Liver (tissue), 9 donors: ENCODE measurements around the gene GNRH2. TPM values are rescaled to one million over a fixed set of nuclear protein-coding genes. Genes with fewer than 3 reads are reported as not detected.

ENCODE experiments used
- DNase-seq: peaks from one replicate; pipeline ENCODE4 v3.0.0-alpha.2; 2017; ENCODE audit warnings: low spot score
- H3K27ac ChIP-seq, 2 donors: one replicate each; pipeline ENCODE4 v1.7.0; 2013; ENCODE audit warnings: inconsistent platforms in 2 of 2, low read length in 2 of 2, control low read depth in 1 of 2, low read depth in 1 of 2, mild to moderate bottlenecking in 1 of 2
- H3K27me3 ChIP-seq, 4 donors: one replicate each; pipeline versions ENCODE4 v1.6.1 to v1.7.0; 2013; ENCODE audit warnings: low read length in 3 of 4, inconsistent platforms in 1 of 4, mild to moderate bottlenecking in 1 of 4, moderate library complexity in 1 of 4; ENCODE audit not compliant: control insufficient read depth in 4 of 4, insufficient read depth in 4 of 4
- H3K36me3 ChIP-seq, 4 donors: one replicate each; pipeline versions ENCODE4 v1.6.1 to v1.7.0; 2013; ENCODE audit warnings: low read length in 3 of 4, mild to moderate bottlenecking in 3 of 4, low read depth in 1 of 4, moderate library complexity in 1 of 4; ENCODE audit not compliant: control insufficient read depth in 4 of 4, insufficient read depth in 3 of 4
- H3K4me1 ChIP-seq, 4 donors: one replicate each; pipeline versions ENCODE4 v1.6.1 to v1.7.0; 2013; ENCODE audit warnings: low read length in 3 of 4, mild to moderate bottlenecking in 3 of 4, moderate library complexity in 1 of 4; ENCODE audit not compliant: control insufficient read depth in 4 of 4, insufficient read depth in 4 of 4
- H3K4me3 ChIP-seq, 3 donors: one replicate each; pipeline versions ENCODE4 v1.6.1 to v1.7.0; 2013; ENCODE audit warnings: low read length in 3 of 3, control low read depth in 1 of 3, low read depth in 1 of 3, mild to moderate bottlenecking in 1 of 3
- H3K9ac ChIP-seq, 2 donors: one replicate each; pipeline ENCODE4 v1.7.0; 2013; ENCODE audit warnings: low read length in 2 of 2, mild to moderate bottlenecking in 2 of 2, moderate library complexity in 2 of 2, control low read depth in 1 of 2, low read depth in 1 of 2
- H3K9me3 ChIP-seq, 4 donors: one replicate each; pipeline versions ENCODE4 v1.6.1 to v1.7.0; 2013; ENCODE audit warnings: low read length in 3 of 4; ENCODE audit not compliant: control insufficient read depth in 4 of 4
- ATF3 ChIP-seq: IDR thresholded peaks from 2 replicates; pipeline ENCODE4 v1.6.1; 2016; ENCODE audit warnings: antibody characterized with exemption
- CTCF ChIP-seq: fragments of 150-350 bp; IDR thresholded peaks from 2 replicates; pipeline ENCODE4 v1.5.1; 2017; ENCODE audit warnings: improper control_type of control experiment, low read depth, low read length; ENCODE audit not compliant: missing input control
- EGR1 ChIP-seq, 2 donors: IDR thresholded peaks; 2 replicates each; pipeline ENCODE4 v1.6.1; 2016 to 2018; ENCODE audit warnings: antibody characterized with exemption in 2 of 2, low read depth in 2 of 2
- FOXA1 ChIP-seq: IDR thresholded peaks from 2 replicates; pipeline ENCODE4 v1.6.1; 2016; ENCODE audit warnings: antibody characterized with exemption
- FOXA2 ChIP-seq: IDR thresholded peaks from 2 replicates; pipeline ENCODE4 v1.6.1; 2016; ENCODE audit warnings: antibody characterized with exemption
- GABPA ChIP-seq, 2 donors: IDR thresholded peaks in 1 of 2; conservative IDR thresholded peaks in 1 of 2; 2 replicates each; pipeline ENCODE4 v1.6.1; 2016; ENCODE audit warnings: antibody characterized with exemption in 2 of 2, mild to moderate bottlenecking in 1 of 2, moderate library complexity in 1 of 2
- HNF4A ChIP-seq, 2 donors: conservative IDR thresholded peaks; 2 replicates each; pipeline ENCODE4 v1.6.1; 2016; ENCODE audit warnings: antibody characterized with exemption in 2 of 2, mild to moderate bottlenecking in 2 of 2
- JUND ChIP-seq, 2 donors: IDR thresholded peaks; 2 replicates each; pipeline ENCODE4 v1.6.1; 2016; ENCODE audit warnings: antibody characterized with exemption in 2 of 2
- NR2F2 ChIP-seq: IDR thresholded peaks from 2 replicates; pipeline ENCODE4 v1.6.1; 2016; ENCODE audit warnings: antibody characterized with exemption
- RAD21 ChIP-seq, 2 donors: IDR thresholded peaks; 2 replicates each; pipeline ENCODE4 v1.6.1; 2016; ENCODE audit warnings: antibody characterized with exemption in 2 of 2, mild to moderate bottlenecking in 2 of 2
- REST ChIP-seq: IDR thresholded peaks from 2 replicates; pipeline ENCODE4 v1.6.1; 2016; ENCODE audit warnings: antibody characterized with exemption, mild to moderate bottlenecking
- RXRA ChIP-seq, 2 donors: IDR thresholded peaks; 2 replicates each; pipeline ENCODE4 v1.6.1; 2017 to 2018; ENCODE audit warnings: antibody characterized with exemption in 2 of 2, mild to moderate bottlenecking in 1 of 2
- SP1 ChIP-seq: IDR thresholded peaks from 2 replicates; pipeline ENCODE4 v1.6.1; 2018; ENCODE audit warnings: antibody characterized with exemption, mild to moderate bottlenecking
- TAF1 ChIP-seq: conservative IDR thresholded peaks from 2 replicates; pipeline ENCODE4 v1.6.1; 2016; ENCODE audit warnings: antibody characterized with exemption, mild to moderate bottlenecking
- YY1 ChIP-seq: IDR thresholded peaks from 2 replicates; pipeline ENCODE4 v1.6.1; 2016; ENCODE audit warnings: antibody characterized with exemption, mild to moderate bottlenecking
- ZBTB33 ChIP-seq: IDR thresholded peaks from 2 replicates; pipeline ENCODE4 v1.6.1; 2016; ENCODE audit warnings: antibody characterized with exemption
- WGBS: extraction: QIAGEN DNeasy Blood & Tissue Kit; methylation state at CpG from one replicate; pipeline ENCODE4 v1.1.7; 2013; 5-methylcytosine and 5-hydroxymethylcytosine counted together
- polyA plus RNA-seq, 2 donors: library from polyadenylated mRNA; stranded (reverse) in 1 of 2; unstranded in 1 of 2; fragments of 200-250 nt in 1 of 2; fragments of >200 nt in 1 of 2; fragmentation: Nextera tagmentation in 1 of 2; extraction: Ambion mirVana in 1 of 2; gene quantifications; one replicate each; pipeline versions ENCODE4 v1.2.1 to v1.2.3, GENCODE V29; 2013 to 2015
- total RNA-seq, 2 donors: library from RNA; depleted of rRNA; stranded (reverse); fragments of >200 nt; gene quantifications; one replicate each; pipeline ENCODE4 v1.2.3, GENCODE V29; 2014
- donor health status: healthy.
- donor health status: healthy.
- donor health status: healthy.
- donor health status: healthy.
- donor health status: healthy.

GNRH2 gene
- total and polyA plus RNA-seq, 4 donors: 0.25 to 0.58 (median 0.44) TPM; not detected in 1

- no peaks in the 10 kb centered on the region for H3K27me3 ChIP-seq
- peak; percentile 82 for TF ChIP-seq SP1
- peak; percentile 52 to 74 for TF ChIP-seq RXRA (IDR thresholded peaks at IDR 0.05)
- no peak for TF ChIP-seq ATF3
- peak; percentile 3 for TF ChIP-seq FOXA2
- TF ChIP-seq REST: no peak
- peak; percentile 39 to 54 for TF ChIP-seq HNF4A (conservative IDR thresholded peaks at IDR 0.05)
- no peak for TF ChIP-seq ZBTB33
- TF ChIP-seq YY1: peak; percentile 64
- TF ChIP-seq CTCF: no peak
- TF ChIP-seq FOXA1: peak; percentile 34
- no peak for TF ChIP-seq RAD21 (IDR thresholded peaks at IDR 0.05)
- TF ChIP-seq JUND (IDR thresholded peaks at IDR 0.05): no peak
- TF ChIP-seq TAF1: no peak
- no peak for TF ChIP-seq GABPA (IDR thresholded peaks at IDR 0.05 in 1 of 2, conservative IDR thresholded peaks at IDR 0.05 in 1 of 2)
- TF ChIP-seq EGR1 (IDR thresholded peaks at IDR 0.05; ENCODE audit: low read depth in 2 of 2): no peak
- peak; percentile 71 for TF ChIP-seq NR2F2
- peak overlapping the region; percentile 74 to 82 for H3K27ac ChIP-seq
- peaks cover under 1 to 14% (median 6%) of the 10 kb centered on the region in 4 donors for H3K36me3 ChIP-seq
- peaks cover 5 to 37% (median 24%) of the 10 kb centered on the region in 4 donors for H3K4me1 ChIP-seq
- no peak overlapping the region for H3K9ac ChIP-seq
- no peaks in the 10 kb centered on the region for H3K9me3 ChIP-seq
- no peak overlapping the region for H3K4me3 ChIP-seq
- no peak for DNase-seq
- WGBS: 61% methylated on average over 5 of the region's 5 CpGs
Measured at GRCh38 chr20:3042625-3043024, 797 bp upstream of the GNRH2 start.
